Small intestine (tissue), 7 donors: ENCODE data around the gene BBX. TPM values are rescaled to one million over a fixed set of nuclear protein-coding genes. Genes with fewer than 3 reads are reported as not detected.

ENCODE experiments used
- DNase-seq, 2 donors: peaks; one replicate each; pipeline versions ENCODE4 v3.0.0 to v3.0.0-alpha.2; 2013
- FAIRE-seq: peaks from 2 replicates; lab custom pipeline; 2012; peaks lifted over from hg19 to GRCh38; lab: Jason Lieb, UNC
- H3K27ac ChIP-seq, 3 donors: one replicate each; pipeline ENCODE4 v1.5.1; 2013; ENCODE audit warnings: low read length in 2 of 3, mild to moderate bottlenecking in 2 of 3, control low read depth in 1 of 3, inconsistent platforms in 1 of 3, low read depth in 1 of 3, moderate library complexity in 1 of 3
- H3K27me3 ChIP-seq, 3 donors: one replicate each; pipeline ENCODE4 v1.6.1; 2013; ENCODE audit warnings: low read length in 3 of 3, inconsistent platforms in 1 of 3; ENCODE audit not compliant: control insufficient read depth in 3 of 3, insufficient read depth in 3 of 3
- H3K36me3 ChIP-seq, 3 donors: one replicate each; pipeline ENCODE4 v1.6.1; 2013; ENCODE audit warnings: low read length in 3 of 3, inconsistent platforms in 1 of 3, low read depth in 1 of 3, mild to moderate bottlenecking in 1 of 3, moderate library complexity in 1 of 3; ENCODE audit not compliant: control insufficient read depth in 3 of 3, insufficient read depth in 2 of 3
- H3K4me1 ChIP-seq, 3 donors: one replicate each; pipeline ENCODE4 v1.6.1; 2013; ENCODE audit warnings: low read length in 2 of 3, inconsistent platforms in 1 of 3, low read depth in 1 of 3, mild to moderate bottlenecking in 1 of 3, moderate library complexity in 1 of 3; ENCODE audit not compliant: control insufficient read depth in 3 of 3, insufficient read depth in 2 of 3
- H3K4me3 ChIP-seq, 3 donors: one replicate each; pipeline ENCODE4 v1.5.1; 2013; ENCODE audit warnings: low read length in 3 of 3, control low read depth in 1 of 3, inconsistent platforms in 1 of 3, low read depth in 1 of 3, mild to moderate bottlenecking in 1 of 3, moderate library complexity in 1 of 3
- H3K9me3 ChIP-seq, 2 donors: one replicate each; pipeline ENCODE4 v1.6.1; 2013; ENCODE audit warnings: low read depth in 1 of 2, low read length in 1 of 2; ENCODE audit not compliant: control insufficient read depth in 2 of 2, insufficient read depth in 1 of 2
- WGBS, 3 donors: extraction: QIAGEN DNeasy Blood & Tissue Kit; methylation state at CpG; one replicate each; pipeline ENCODE4 v1.1.7; 2013; 5-methylcytosine and 5-hydroxymethylcytosine counted together
- polyA plus RNA-seq, 4 donors: library from polyadenylated mRNA; stranded (reverse) in 3 of 4; unstranded in 1 of 4; fragments of 200-250 nt in 3 of 4; fragments of 120-200 nt in 1 of 4; gene quantifications; one replicate each; pipeline versions ENCODE4 v1.2.1 to v1.2.3, GENCODE V29; 2013
- donor health status: healthy with polysubstance abuse.
- donor health status: control.
- donor health status: control.
- donor health status: Bipolar disorder and iron deficiency.
- donor health status: healthy.

BBX gene
- polyA plus RNA-seq, 4 donors = 3.5 to 33.6 (median 6.3) TPM

- peaks cover 0 to 7% of the 10 kb centered on the region in 2 donors for H3K9me3 ChIP-seq
- FAIRE-seq = no peak
- no peaks in the 10 kb centered on the region for H3K27me3 ChIP-seq
- no peaks in the 10 kb centered on the region for H3K36me3 ChIP-seq
- DNase-seq = no peak
- H3K27ac ChIP-seq = no peak overlapping the region
- 63 to 84% (median 77%) methylated on average over 2 of the region's 2 CpGs for WGBS, 3 donors
- H3K4me1 ChIP-seq = peaks cover 0 to 11% (median 0%) of the 10 kb centered on the region in 3 donors
- no peak overlapping the region for H3K4me3 ChIP-seq
These were observed 157.2 kb downstream of the BBX start for GRCh38 chr3:107679921-107680320.

DNA sequence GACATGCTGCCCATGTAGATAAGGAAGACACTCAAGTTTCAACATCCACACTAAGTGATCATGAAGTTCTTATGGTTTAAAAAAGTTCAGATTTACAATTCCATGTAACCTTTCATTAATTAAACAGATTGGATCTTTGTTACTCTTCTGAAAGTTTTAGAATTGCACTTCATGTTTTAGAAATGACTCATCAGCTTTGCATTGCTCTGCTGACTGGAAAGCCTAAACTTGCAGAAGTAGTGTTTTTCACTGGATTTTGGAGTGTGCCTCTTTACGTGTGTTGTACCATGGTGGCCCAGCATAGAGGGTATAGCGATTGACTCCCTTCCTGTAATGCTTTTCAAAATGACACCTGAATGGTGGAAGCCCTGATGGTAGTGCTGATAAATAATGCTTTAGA lies 157.9 kb downstream of the BBX start:
- WGBS, 3 donors = 77 to 99% (median 80%) methylated on average over 2 of the region's 2 CpGs
- Histone ChIP-seq H3K36me3 (no peaks in the 10 kb centered on the region), H3K4me3 (no peak overlapping the region), H3K27me3 (no peaks in the 10 kb centered on the region), H3K27ac (no peak overlapping the region), H3K9me3 (peaks cover 0 to 7% of the 10 kb centered on the region in 2 donors), H3K4me1 (peaks cover 0 to 11% (median 0%) of the 10 kb centered on the region in 3 donors)
- no peak for FAIRE-seq
- no peak for DNase-seq

- Histone ChIP-seq H3K27ac (no peak overlapping the region), H3K9me3 (peaks cover 0 to 7% of the 10 kb centered on the region in 2 donors), H3K36me3 (no peaks in the 10 kb centered on the region), H3K4me3 (no peak overlapping the region), H3K27me3 (no peaks in the 10 kb centered on the region), H3K4me1 (peaks cover 0 to 11% (median 0%) of the 10 kb centered on the region in 3 donors)
- 22 to 63% (median 51%) methylated on average over 3 of the region's 3 CpGs for WGBS, 3 donors
- peak in 1 of 2 donors; percentile 41 for DNase-seq
- no peak for FAIRE-seq
These were observed 158.6 kb downstream of the BBX start for GRCh38 chr3:107681396-107681795.

DNA sequence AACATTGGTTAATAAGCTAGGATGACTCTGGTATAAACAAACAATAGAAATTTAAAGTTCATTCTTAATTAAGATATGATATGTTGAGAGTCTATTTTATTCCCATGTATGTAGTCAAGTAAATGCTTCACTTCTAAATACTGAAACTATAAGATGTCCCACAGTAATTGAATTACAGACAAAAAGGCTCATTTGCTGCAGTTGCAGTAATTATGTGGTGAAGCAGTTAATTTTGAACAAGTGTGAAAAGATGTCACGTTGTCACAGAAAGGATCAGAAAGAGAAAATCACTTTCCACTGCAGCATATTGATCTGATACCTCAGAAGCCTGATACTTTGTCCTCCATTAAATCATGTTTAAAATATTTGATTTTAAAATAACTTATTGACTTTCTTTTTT lies 159.8 kb downstream of the BBX start:
- FAIRE-seq (no peak), DNase-seq (no peak)
- no peaks in the 10 kb centered on the region for H3K27me3 ChIP-seq
- H3K36me3 ChIP-seq = no peaks in the 10 kb centered on the region
- H3K27ac ChIP-seq = no peak overlapping the region
- peaks cover 0 to 11% (median 0%) of the 10 kb centered on the region in 3 donors for H3K4me1 ChIP-seq
- H3K4me3 ChIP-seq = no peak overlapping the region
- H3K9me3 ChIP-seq = peaks cover 0 to 7% of the 10 kb centered on the region in 2 donors
- 78 to 88% (median 82%) methylated on average over 1 of the region's 1 CpG for WGBS, 3 donors

DNA sequence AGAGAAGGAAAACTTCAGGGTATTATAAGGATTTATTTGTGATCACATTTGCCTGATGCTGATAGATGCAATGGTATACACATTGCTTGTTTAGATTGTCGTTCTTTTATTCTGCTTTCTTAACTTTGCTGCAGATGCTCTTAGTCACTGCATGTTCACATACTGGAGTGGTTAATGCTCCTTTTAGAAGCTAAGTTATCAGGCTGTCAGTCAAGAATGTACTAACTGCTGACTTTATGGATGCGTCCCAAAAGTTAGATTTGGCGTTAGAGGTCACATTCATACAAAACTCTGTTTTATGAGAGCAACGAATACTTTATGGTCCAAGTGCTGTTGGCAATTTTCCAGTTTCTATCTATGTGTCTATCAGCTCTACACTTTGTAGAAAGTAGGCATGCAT lies 160.7 kb downstream of the BBX start:
- WGBS, 3 donors = 43 to 62% (median 58%) methylated on average over 4 of the region's 4 CpGs
- no peak for FAIRE-seq

GRCh38 chr3:107684431-107684925 lies 161.7 kb downstream of the BBX start:
- no peak for FAIRE-seq
- no peaks in the 10 kb centered on the region for H3K36me3 ChIP-seq
- no peaks in the 10 kb centered on the region for H3K27me3 ChIP-seq
- no peak overlapping the region for H3K4me3 ChIP-seq
- peaks cover 0 to 11% (median 0%) of the 10 kb centered on the region in 3 donors for H3K4me1 ChIP-seq
- H3K27ac ChIP-seq = no peak overlapping the region
- H3K9me3 ChIP-seq = peaks cover 0 to 7% of the 10 kb centered on the region in 2 donors
- DNase-seq = no peak
- 51 to 60% (median 57%) methylated on average over 5 of the region's 5 CpGs for WGBS, 3 donors

More for the DNA sequence above, 160.7 kb downstream of the BBX start:
- no peaks in the 10 kb centered on the region for H3K27me3 ChIP-seq
- H3K36me3 ChIP-seq = no peaks in the 10 kb centered on the region
- DNase-seq = no peak
- H3K4me1 ChIP-seq = peaks cover 0 to 11% (median 0%) of the 10 kb centered on the region in 3 donors
- peaks cover 0 to 7% of the 10 kb centered on the region in 2 donors for H3K9me3 ChIP-seq
- no peak overlapping the region for H3K27ac ChIP-seq
- no peak overlapping the region for H3K4me3 ChIP-seq

DNA sequence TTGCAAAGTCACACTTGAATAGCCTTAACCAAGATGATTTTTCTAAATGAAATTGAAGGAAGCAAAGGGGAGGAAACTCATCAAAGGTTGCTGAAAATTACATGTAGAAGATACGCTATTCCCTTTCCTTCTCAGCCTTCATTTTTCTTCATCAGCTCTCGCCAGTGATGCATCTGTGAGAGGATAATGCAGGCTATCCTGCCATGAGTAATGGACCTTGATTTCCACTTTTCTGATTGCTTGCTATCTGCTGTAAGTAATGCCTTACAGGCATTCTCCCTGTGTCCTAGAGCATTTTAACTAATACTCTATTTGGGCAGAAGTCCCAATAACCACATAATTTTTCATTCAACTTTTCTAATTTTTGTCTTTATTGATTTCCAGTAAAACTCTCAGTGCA lies 162.6 kb downstream of the BBX start:
- Histone ChIP-seq H3K27me3 (no peaks in the 10 kb centered on the region), H3K4me3 (no peak overlapping the region), H3K27ac (no peak overlapping the region), H3K36me3 (no peaks in the 10 kb centered on the region), H3K9me3 (peaks cover 0 to 5% of the 10 kb centered on the region in 2 donors), H3K4me1 (peaks cover 0 to 11% (median 0%) of the 10 kb centered on the region in 3 donors)
- 87 to 98% (median 94%) methylated on average over 2 of the region's 2 CpGs for WGBS, 3 donors
- FAIRE-seq = no peak
- no peak for DNase-seq

DNA sequence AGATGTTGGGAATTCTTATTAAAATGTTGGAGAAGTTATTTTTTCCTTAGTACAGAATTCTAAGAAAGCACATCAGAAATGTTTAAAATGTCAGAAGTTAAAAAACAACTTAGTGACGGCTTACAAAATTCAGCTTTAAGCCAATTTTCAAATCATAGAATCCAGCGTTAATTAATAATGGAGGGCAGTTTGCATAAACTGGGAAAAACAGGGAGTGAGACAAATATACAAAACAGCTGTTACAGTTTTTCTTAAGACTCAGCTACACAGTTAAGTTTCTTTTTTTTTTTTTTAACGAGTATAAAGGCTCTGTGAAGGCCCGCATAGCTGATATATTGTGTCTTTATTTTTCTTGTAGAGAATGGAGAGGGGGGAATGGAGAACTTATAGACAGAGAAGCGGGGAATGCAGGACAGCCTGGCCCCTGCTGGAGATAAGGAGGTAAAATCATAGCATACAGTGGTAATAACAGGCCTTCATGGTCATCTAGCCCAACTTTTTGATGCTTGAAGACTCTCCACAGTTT lies 164.4 kb downstream of the BBX start:
- Histone ChIP-seq H3K27me3 (no peaks in the 10 kb centered on the region), H3K9me3 (no peaks in the 10 kb centered on the region), H3K4me3 (no peak overlapping the region), H3K4me1 (peaks cover 0 to 2% (median 0%) of the 10 kb centered on the region in 3 donors), H3K36me3 (no peaks in the 10 kb centered on the region), H3K27ac (no peak overlapping the region)
- no peak for DNase-seq
- 85 to 98% (median 94%) methylated on average over 5 of the region's 5 CpGs for WGBS, 3 donors
- no peak for FAIRE-seq

DNA sequence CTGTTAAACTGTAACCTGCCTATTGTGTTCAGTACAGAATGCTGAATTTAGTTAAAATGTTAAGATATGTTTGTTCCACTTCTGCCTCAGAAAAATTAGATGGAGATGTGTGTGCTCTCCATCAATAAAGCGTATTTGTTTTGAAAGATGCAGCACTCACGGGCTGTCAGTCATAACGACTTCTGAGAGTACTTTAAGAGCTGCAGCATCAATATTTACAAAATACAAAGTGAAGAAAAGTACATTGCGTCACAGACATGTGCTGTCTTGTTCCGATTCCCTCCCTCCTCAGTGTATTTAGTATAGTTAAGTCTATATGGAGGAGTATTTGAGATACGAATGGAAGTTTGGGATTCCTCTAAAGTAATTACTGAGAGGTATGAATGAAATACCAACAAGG lies 166.6 kb downstream of the BBX start:
- no peaks in the 10 kb centered on the region for H3K4me1 ChIP-seq
- 69 to 76% (median 71%) methylated on average over 6 of the region's 6 CpGs for WGBS, 3 donors
- DNase-seq (no peak), FAIRE-seq (no peak)
- H3K4me3 ChIP-seq = no peak overlapping the region
- H3K9me3 ChIP-seq = no peaks in the 10 kb centered on the region
- no peak overlapping the region for H3K27ac ChIP-seq
- H3K27me3 ChIP-seq = no peaks in the 10 kb centered on the region
- H3K36me3 ChIP-seq = no peaks in the 10 kb centered on the region
